Psoas muscle (tissue), 8 donors: ENCODE measurements around the gene C1orf198. TPM values are rescaled to one million over a fixed set of nuclear protein-coding genes. Genes with fewer than 3 reads are reported as not detected.

Source experiments
- ATAC-seq, 4 donors: fragments of 200-7000 bp; cut with Tn5 transposase; one replicate each; pipeline ENCODE4 v1.9.1; 2020; ENCODE audit warnings: moderate library complexity in 3 of 4, mild to moderate bottlenecking in 2 of 4
- DNase-seq, 2 donors: peaks; one replicate each; pipeline ENCODE4 v3.0.0-alpha.2; 2020
- H3K27ac ChIP-seq: fragments of 200-600 bp; one replicate; pipeline ENCODE4 v1.8.0; 2022
- H3K27me3 ChIP-seq, 3 donors: fragments of 200-600 bp in 1 of 3; one replicate each; pipeline versions ENCODE4 v1.6.1 to v1.8.0; 2013 to 2022; ENCODE audit warnings: low read length in 2 of 3, mild to moderate bottlenecking in 2 of 3, moderate library complexity in 1 of 3; ENCODE audit not compliant: insufficient read depth in 3 of 3
- H3K36me3 ChIP-seq, 2 donors: fragments of 200-600 bp in 1 of 2; one replicate each; pipeline versions ENCODE4 v1.6.1 to v1.8.0; 2013 to 2022; ENCODE audit warnings: low read depth in 1 of 2, mild to moderate bottlenecking in 1 of 2, moderate library complexity in 1 of 2; ENCODE audit not compliant: insufficient read depth in 1 of 2
- H3K4me1 ChIP-seq: fragments of 200-600 bp; one replicate; pipeline ENCODE4 v1.8.0; 2022
- H3K4me3 ChIP-seq: fragments of 200-600 bp; one replicate; pipeline ENCODE4 v1.8.0; 2022; ENCODE audit warnings: mild to moderate bottlenecking
- H3K9me3 ChIP-seq: fragments of 200-600 bp; one replicate; pipeline ENCODE4 v1.8.0; 2022
- CTCF ChIP-seq: fragments of 200-600 bp; IDR thresholded peaks from one replicate; pipeline ENCODE4 v1.8.0; 2022; ENCODE audit warnings: antibody characterized with exemption
- WGBS, 3 donors: extraction: QIAGEN DNeasy Blood & Tissue Kit; methylation state at CpG; one replicate each; pipeline versions ENCODE4 v1.1.6 to v1.1.7; 2013; 5-methylcytosine and 5-hydroxymethylcytosine counted together
- intact Hi-C, 2 donors: fragments of 100-400 bp; cut with DNase I; formaldehyde crosslinking; loops; one replicate each; pipeline versions ENCODE4 v1.11.0 to v1.14.2; 2022
- polyA plus RNA-seq, 3 donors: library from polyadenylated mRNA; stranded (reverse); fragments of 200-250 nt; gene quantifications; one replicate each; pipeline ENCODE4 v1.2.3, GENCODE V29; 2013
- total RNA-seq, 4 donors: library from RNA; stranded (reverse); fragmentation: NEBNext Ultra II Directional in 2 of 4; extraction: Animal tissue kit (Norgen Biotek cat#: 25700) in 2 of 4; gene quantifications; one replicate each; pipeline versions ENCODE4 v1.2.1 to v1.2.4, GENCODE V29; 2021 to 2023
- donor health status: healthy with polysubstance abuse.
- donor health status: DM: no; HTN: no; CAD: no; lungs with moderate emphysema.
- donor health status: Bipolar disorder and iron deficiency.
- donor health status: healthy.
- donor health status: DM: yes; HTN: yes; CAD: no.
- donor health status: DM: no; HTN: no; CAD: no.
- donor health status: DM: no; HTN: no; CAD: no.
- donor health status: DM: yes; HTN: yes; CAD: no.

Gene C1orf198
- total and polyA plus RNA-seq, 7 donors: 32.0 to 122 (median 81.8) TPM

GRCh38 chr1:230808281-230808872 lies 59.9 kb downstream of the C1orf198 start:
- no peak for TF ChIP-seq CTCF
- no peak for DNase-seq
- intact Hi-C loops: loop anchor here in 1 of 2 donors (5.0 kb wide), 1 partner anchor 59 kb away; the partner anchor contains the start of gene C1orf198
- peaks cover 13% of the 10 kb centered on the region for H3K9me3 ChIP-seq
- WGBS, 3 donors: 58 to 69% (median 59%) methylated on average over 4 of the region's 4 CpGs
- H3K27ac ChIP-seq: peak overlapping the region; percentile 65
- ATAC-seq: no peak
- H3K36me3 ChIP-seq: no peaks in the 10 kb centered on the region
- H3K27me3 ChIP-seq: no peaks in the 10 kb centered on the region
- no peaks in the 10 kb centered on the region for H3K4me1 ChIP-seq
- H3K4me3 ChIP-seq: no peak overlapping the region

DNA sequence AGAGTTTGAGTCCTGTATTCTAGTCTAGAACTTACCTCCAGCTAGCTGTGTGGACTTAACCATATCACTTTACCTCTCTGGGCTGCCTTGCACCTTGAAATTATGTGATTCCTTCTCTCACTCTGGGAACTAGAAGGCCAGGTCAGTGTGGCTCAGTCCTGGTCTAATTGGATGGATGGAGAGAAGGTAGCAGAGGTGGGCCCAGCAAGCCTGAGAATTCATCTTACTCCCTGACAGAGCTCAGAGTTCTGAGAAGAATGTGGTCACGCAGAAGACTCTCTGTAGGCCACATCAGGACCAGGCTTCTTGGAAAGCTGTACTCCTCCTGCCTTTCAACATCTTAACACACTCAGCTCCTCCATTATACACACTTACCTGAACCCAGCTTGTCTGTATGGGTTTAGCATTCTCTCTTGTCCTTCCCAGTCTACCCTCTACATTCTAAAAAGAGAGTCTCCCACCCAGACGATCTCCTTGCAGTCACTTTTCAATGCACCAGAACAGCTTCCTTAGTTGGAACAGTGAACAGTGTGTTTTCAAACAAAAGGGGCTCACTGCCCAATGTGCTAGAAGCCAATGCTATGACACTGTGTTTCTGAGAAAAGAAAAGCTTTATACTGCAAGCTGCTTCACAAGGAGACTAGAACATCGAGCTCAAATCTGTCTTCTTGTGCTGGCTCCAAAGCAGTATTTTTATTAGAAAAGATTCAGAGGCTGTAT lies 60.6 kb downstream of the C1orf198 start:
- Histone ChIP-seq H3K4me3 (no peak overlapping the region), H3K36me3 (no peaks in the 10 kb centered on the region), H3K27ac (peak overlapping the region; percentile 65), H3K9me3 (peaks cover 6% of the 10 kb centered on the region), H3K27me3 (no peaks in the 10 kb centered on the region), H3K4me1 (no peaks in the 10 kb centered on the region)
- TF ChIP-seq CTCF: no peak
- WGBS, 3 donors: 48 to 61% (median 48%) methylated on average over 3 of the region's 3 CpGs
- peak in 2 of 4 donors; percentile 6 to 17 for ATAC-seq
- intact Hi-C loops: loop anchor here in 1 of 2 donors (5.0 kb wide), 1 partner anchor 60 kb away; the partner anchor contains the start of gene C1orf198
- no peak for DNase-seq

DNA sequence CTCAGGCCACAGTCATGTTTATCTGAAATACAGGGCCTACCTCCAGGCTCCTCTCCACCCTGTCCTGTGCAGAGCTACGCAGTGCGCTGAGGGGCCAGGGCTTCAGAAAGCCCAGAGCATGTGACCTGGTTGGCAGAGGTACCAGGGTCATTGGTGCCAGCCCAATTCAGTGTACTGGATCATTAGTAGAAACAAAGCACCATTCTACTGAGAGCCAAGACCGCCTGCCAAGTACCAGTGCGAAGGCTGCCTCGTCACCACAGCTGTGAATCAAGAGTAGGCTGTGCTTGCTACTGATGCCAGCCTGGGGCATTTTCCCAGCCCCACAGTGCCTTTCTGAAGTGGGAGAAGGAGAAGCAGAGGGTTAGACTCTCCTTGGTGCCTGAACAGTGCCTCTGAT lies 61.3 kb downstream of the C1orf198 start:
- WGBS, 3 donors: 25 to 54% (median 35%) methylated on average over 5 of the region's 5 CpGs

DNA sequence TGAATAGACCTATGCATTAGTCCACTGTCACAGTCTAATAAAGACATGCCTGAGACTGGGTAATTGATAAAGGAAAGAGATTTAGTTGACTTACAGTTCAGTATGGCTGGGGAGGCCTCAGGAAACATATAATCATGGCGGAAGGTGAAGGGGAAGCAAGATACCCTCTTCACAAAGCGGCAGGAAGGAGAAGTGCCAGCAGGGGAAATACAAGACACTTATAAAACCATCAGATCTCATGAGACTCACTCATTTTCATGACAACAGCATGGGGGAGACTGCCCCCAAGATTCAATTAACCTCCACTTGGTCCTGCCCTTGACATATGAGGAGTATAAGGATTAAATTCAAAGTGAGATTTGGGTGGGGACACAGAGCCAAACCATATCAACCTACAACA lies 61.8 kb downstream of the C1orf198 start:
- DNase-seq: no peak
- no peak for TF ChIP-seq CTCF
- H3K27ac ChIP-seq: peak overlapping the region; percentile 65
- intact Hi-C loops: loop anchor here in 1 of 2 donors (5.0 kb wide), 1 partner anchor 61 kb away; the partner anchor contains the start of gene C1orf198
- H3K4me3 ChIP-seq: no peak overlapping the region
- H3K36me3 ChIP-seq: no peaks in the 10 kb centered on the region
- ATAC-seq: no peak
- H3K27me3 ChIP-seq: no peaks in the 10 kb centered on the region
- H3K9me3 ChIP-seq: no peaks in the 10 kb centered on the region
- no peaks in the 10 kb centered on the region for H3K4me1 ChIP-seq
- WGBS, 3 donors: 49 to 93% (median 64%) methylated on average over 2 of the region's 2 CpGs

More for the DNA sequence above, 61.3 kb downstream of the C1orf198 start:
- Histone ChIP-seq H3K4me1 (no peaks in the 10 kb centered on the region), H3K9me3 (no peaks in the 10 kb centered on the region), H3K27ac (peak overlapping the region; percentile 65), H3K4me3 (no peak overlapping the region), H3K36me3 (no peaks in the 10 kb centered on the region), H3K27me3 (no peaks in the 10 kb centered on the region)
- intact Hi-C loops: loop anchor here in 1 of 2 donors (5.0 kb wide), 1 partner anchor 60 kb away; the partner anchor contains the start of gene C1orf198
- no peak for TF ChIP-seq CTCF
- ATAC-seq (peak; percentile 93 to 97 (median 96)), DNase-seq (peak; percentile 67 to 89)
